EL (cell line): ENCODE data around the gene PRDM12.

Experiments used
- DNase-seq: peaks from one replicate; pipeline ENCODE4 v3.0.0-alpha.2; 2016

The PRDM12 gene

DNA sequence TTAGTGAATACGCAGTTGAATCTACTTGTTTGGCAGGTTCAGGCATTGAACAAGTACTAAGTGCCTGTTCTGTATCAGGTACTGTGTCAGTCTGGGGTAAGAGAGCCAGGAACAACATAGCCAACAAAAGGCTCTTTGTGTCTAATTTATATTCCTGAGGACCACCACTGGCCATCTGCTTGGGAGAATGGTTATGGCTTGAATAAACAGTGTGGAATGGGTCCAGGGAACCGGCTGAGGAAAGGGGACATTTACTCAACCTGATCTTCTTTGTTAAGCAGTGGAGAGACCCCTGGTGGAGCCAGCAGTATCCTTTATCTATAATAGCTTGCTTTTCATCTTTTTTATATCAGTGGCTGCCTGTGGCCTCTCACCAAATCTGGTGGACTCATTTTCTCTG, 67.7 kb downstream of the PRDM12 start:
- DNase-seq: no peak
